Fibroblast of upper back skin (primary cell): Measurements from ENCODE around the gene SYTL2.
"Not testable (repeated sequence)": the region's sequence is repeated elsewhere in the genome, so short reads cannot be mapped to it uniquely, and the experiment has no call there.

Experiments used
- DNase-seq: peaks from one replicate; pipeline ENCODE4 v3.0.0-alpha.2; 2013

SYTL2 gene

GRCh38 chr11:85795712-85796487, 15.0 kb downstream of the SYTL2 start:
- DNase-seq = no peak

GRCh38 chr11:85791409-85791990, 19.4 kb downstream of the SYTL2 start:
- DNase-seq = peak; percentile 38

GRCh38 chr11:85787809-85788760, 22.9 kb downstream of the SYTL2 start:
- DNase-seq = peak; percentile 29

GRCh38 chr11:85787168-85787567, 23.8 kb downstream of the SYTL2 start:
- DNase-seq = no peak

GRCh38 chr11:85784480-85785265, 26.3 kb downstream of the SYTL2 start:
- DNase-seq = no peak

- no peak for DNase-seq
Measured at GRCh38 chr11:85783758-85784157, 27.2 kb downstream of the SYTL2 start.

- DNase-seq = peak; percentile 25
Measured at GRCh38 chr11:85780780-85781517, 30.0 kb downstream of the SYTL2 start.

GRCh38 chr11:85779956-85780640, 30.8 kb downstream of the SYTL2 start:
- peak; percentile 44 for DNase-seq

- DNase-seq = not testable (repeated sequence)
Measured at GRCh38 chr11:85777603-85777972, 33.4 kb downstream of the SYTL2 start.

- DNase-seq = no peak
Measured at GRCh38 chr11:85776951-85777602, 33.9 kb downstream of the SYTL2 start.

- no peak for DNase-seq
Measured at GRCh38 chr11:85774256-85775101, 36.5 kb downstream of the SYTL2 start.

- DNase-seq = peak; percentile 94
Measured at GRCh38 chr11:85772695-85773094, 38.2 kb downstream of the SYTL2 start.

- peak; percentile 28 for DNase-seq
Measured at GRCh38 chr11:85771568-85771967, 39.4 kb downstream of the SYTL2 start.

- DNase-seq = no peak
Measured at GRCh38 chr11:85769771-85770170, 41.2 kb downstream of the SYTL2 start.

GRCh38 chr11:85768473-85769146, 42.3 kb downstream of the SYTL2 start:
- no peak for DNase-seq

GRCh38 chr11:85767246-85767945, 43.5 kb downstream of the SYTL2 start:
- DNase-seq = no peak

GRCh38 chr11:85766721-85767161, 44.2 kb downstream of the SYTL2 start:
- no peak for DNase-seq

- no peak for DNase-seq
Measured at GRCh38 chr11:85764796-85765195, 46.1 kb downstream of the SYTL2 start.
